NCI-H2081 treated with DMSO at 0.1 percent for 48 hours (cell line): ENCODE results near the gene MAGOHB.
A peak's percentile ranks its signal among the peaks of the same experiment; 100 is the strongest.
"Not testable (repeated sequence)": the region's sequence is repeated elsewhere in the genome, so short reads cannot be mapped to it uniquely, and the experiment has no call there.

ENCODE experiments used
- DNase-seq: peaks from one replicate; lab custom pipeline; 2025; lab: John Stamatoyannopoulos, UW

Gene MAGOHB

DNA sequence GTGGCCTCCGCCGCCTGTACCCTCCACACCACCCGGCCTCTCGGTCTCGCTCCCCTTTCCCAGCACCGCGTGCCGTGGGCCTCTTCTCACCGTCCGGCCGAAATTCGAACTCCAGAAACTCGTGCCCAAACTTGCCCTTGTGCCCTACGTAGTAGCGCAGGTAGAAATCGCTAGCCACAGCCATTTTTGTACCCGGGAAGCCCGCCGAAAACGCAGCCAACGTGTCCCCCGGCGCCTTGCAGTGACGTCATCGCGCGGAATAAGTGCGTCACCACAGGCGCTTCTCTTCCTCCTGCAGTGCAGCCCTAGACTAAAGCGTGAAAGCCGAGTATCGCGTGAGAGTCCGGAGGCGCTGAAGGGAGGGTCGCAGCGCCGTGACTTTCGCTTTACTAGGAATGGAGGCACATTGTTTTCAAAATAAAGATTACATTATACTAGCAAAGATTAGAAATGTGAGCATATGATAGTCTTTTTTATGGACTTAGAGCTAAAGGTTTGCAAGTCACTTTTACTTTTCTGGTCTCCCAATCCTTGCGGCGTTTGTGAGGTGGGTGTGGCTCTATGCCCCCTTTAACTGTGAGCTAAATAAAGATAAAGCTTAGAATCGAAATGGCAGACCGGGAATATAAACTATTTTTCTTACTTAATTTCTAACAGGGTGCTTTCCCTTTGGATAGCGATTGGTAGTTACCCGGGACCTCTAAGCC, at the start of gene MAGOHB:
TSS of gene MAGOHB (minus strand) at position 261 of the 707 bp plus-strand sequence. CDS start at position 184, 77 bp downstream.
- DNase-seq = peak; percentile 77

DNA sequence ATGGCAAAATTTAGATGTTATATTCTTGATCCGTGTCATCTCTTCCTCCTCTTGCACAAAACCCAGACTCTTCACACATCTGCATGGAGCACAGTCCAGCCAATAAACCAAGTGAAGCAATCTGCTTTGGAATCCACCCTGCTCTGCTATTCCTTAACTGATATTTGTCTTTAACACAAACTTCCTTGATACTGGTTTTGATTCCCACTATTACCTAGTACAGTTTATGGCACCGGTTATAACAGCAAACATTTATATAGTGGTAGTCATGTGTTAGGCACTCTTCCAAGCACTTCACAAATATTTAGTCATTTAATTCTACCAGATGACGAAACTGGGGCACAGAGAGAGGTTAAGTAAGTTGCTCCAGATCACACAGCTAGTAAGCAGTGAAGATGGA, 47.9 kb upstream of the MAGOHB start:
- DNase-seq = no peak

DNA sequence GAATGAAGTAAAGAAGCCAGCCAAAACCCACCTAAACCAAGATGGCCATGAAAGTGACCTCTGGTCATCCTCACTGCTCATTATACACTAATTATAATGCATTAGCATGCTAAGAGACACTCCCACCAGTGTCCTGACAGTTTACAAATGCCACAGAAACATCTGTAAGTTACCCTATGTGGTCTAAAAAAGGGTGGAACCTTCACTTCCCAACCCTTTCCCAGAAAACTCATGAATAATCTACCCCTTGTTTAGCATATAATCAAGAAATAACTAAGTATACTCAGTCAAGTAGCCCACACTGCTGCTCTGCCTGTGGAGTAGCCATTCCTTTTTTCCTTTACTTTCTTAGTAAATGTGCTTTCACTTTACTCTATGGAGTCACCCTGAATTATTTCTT, 40.6 kb upstream of the MAGOHB start:
- DNase-seq = no peak

DNA sequence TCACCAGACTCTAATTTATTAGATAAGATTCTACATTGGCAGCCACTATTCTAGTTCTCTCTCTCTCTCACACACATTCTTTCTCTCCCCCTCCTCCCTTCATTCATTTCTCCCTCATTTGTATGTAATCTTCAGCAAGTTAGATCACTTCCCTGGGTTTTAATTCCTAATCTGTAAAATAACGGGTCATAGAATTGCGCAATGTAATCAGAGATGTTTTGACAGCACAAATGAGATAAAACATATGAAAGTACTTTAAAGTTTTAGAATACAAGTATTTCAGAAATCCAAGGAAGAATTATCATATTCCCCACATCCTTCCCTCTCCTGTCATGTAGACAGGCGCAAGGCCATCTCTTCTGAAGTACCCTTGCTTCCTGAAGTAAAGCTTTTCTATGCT, 38.8 kb upstream of the MAGOHB start:
- DNase-seq = no peak

DNA sequence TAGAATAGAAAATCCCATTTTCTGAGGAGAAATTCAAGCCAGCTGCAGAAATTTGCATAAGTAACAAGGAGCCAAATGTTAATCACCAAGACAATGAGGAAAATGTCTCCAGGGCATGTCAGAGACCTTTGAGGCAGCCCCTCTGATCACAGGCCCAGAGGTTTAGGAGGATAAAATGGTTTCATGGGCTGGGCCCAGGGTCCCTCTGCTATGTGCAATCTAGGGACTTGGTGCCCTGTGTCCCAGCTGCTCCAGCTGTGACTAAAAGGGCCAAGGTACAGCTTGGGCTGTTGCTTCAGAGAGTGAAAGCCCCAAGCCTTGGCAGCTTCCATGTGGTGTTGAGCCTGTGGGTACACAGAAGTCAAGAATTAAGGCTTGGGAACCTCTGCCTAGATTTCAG, 33.2 kb upstream of the MAGOHB start:
- DNase-seq = not testable (repeated sequence)

DNA sequence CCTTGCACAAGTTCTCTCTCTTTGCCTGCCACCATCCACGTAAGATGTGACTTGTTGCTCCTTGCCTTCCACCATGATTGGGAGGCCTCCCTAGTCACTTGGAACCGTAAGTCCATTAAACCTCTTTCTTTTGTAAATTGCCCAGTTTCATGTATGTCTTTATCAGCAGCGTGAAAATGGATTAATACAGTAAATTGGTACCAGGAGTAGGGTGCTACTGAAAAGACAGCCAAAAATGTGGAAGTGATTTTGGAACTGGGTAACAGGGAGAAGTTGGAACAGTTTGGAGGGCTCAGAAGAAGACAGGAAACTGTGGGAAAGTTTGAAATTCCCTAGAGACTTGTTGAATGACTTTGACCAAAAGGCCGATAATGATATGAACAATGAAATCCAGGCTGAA, 32.5 kb upstream of the MAGOHB start:
- DNase-seq = no peak

DNA sequence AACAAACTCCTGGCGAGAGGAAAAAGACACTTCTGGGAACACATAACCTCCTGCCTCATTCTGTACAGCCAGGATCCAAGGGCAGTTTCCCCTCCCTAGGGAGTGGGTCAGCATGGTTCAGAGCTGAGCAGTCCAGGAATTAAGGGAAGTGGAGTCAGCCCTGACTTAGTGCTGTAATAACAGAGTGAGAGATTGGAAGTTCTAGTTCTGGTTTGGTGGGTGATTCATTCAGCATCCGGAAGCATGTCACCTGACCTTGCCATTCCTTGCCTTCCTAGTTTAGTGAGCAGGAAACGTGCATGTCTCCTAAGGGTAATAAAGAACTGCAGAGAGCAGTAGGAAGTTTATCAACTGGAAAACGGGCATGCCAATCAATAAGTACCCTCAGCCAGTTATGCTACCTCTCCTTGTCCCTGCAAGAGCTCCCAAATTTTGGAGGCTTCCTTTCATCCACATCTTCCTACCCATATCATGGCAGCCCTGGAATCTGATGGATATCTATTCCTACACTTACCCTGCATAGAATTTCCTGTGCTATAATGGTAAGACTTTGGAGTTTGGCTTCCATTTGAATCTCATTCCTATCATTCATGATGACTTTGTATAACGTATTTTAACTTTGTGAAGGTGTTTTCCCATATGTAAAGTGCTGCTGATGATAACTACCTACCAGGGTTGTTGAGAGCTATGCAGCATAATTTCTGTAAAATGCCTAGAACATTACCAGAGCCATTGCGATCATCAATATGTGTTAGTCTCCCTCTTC, 28.5 kb upstream of the MAGOHB start:
- no peak for DNase-seq

DNA sequence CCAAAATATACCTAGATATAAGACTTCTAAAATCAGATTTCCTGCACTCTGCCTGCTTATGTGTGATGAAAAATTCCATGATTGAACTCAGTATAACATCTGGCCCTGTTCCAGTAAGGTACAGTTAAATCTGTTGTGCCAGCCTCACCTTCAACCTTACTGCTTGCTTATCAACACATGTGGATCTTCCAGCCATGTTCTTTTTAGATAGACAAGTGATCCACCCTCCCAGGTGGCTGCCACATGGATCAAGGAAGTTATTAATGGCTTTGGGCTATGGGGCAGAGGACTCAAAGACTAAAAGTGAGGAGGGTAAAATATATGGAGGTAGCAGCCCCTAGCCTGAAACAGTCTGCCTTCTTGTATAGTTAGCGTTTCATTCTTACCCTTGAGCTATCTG, 25.3 kb upstream of the MAGOHB start:
- DNase-seq = no peak

DNA sequence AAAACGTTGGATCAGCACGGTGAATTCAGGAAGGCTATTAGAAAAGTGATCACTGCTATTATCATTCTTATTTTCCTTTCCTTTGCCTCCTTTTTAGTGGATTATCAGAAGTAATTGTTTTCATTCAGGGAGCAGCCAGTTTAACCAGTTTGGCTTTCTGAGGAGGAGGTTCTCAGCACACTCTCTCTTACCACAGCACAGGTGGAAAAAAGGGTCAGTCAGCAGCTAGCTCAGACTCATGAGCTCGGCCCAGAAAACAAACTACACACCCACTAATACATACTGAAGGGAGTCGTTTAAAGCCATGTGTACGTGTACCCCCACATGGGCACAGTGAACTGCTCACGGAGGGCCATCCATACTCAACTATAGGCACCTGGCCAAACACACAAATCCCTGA, 23.2 kb upstream of the MAGOHB start:
- no peak for DNase-seq

DNA sequence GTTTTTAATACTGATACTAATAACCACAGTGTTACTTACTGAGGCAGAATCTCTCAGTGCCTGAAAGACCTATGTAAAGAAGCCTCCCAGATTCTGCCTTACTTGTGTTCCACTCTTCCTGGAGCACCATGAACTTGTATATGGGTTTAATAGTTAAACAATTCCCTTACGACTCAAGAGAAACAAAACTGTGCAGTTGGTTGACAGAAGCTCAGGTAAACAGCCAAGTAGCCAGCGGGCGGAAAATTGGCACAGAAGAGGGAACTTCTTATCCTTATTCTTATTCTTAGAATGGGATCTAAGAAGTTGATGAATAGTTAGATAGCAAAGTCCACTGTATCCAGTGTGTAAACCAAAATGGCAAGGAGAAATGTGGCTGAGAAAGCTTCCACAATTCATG, 22.7 kb upstream of the MAGOHB start:
- DNase-seq = no peak

DNA sequence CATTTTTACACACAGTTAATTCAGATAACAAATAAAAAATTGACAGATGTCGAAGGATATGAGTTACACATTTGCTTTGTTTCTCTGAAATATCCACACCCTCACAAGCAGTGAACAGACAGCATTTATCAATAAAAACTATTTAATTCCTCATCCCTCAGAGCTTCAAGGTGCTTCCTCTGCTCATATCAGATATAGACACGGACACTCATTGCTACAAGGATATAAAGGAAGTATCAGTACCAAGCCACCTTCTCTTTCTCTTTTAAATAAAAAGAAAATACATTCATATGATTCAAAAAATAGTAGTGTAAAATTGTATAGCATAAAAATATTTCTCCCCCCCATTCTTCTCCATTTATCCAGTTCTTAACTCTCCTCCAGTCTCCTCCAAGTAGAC, 21.9 kb upstream of the MAGOHB start:
- DNase-seq = no peak

DNA sequence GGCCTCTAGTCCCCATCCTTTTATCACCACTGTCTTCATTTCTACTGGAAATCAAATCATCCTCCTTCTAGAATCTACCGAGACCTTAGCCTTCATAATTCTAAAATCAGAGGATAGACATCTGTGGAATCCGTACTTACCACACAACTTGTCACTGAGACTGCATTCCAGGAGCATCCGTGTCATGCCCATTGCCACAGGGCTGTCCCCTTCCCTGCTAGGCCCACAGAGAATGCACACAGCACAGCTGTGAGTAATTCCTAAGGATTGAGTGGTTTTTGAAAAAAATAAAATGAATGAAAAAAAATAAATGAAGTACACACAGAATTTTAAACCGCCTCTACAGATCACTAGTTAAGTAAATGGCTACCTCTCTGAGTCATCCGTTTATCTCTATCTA, 21.0 kb upstream of the MAGOHB start:
- DNase-seq = no peak

DNA sequence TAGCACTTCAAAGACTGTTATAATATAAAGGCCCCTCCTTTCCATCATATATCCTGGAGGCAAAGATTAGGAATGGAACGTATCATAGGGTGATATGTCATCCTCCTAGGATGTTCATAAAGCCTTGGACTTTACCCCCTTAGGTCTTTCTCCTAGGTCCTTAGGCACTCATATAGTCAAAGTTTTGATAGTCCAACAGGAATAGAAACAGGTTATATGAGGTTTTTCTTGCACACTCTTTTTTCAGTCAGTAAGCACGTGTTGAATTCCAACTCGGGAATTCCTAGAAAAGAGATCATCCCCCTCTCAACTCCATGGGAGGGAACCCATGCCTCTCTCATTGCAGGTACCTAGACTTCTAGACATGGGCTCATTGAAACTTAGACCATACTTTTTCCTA, 20.1 kb upstream of the MAGOHB start:
- no peak for DNase-seq

DNA sequence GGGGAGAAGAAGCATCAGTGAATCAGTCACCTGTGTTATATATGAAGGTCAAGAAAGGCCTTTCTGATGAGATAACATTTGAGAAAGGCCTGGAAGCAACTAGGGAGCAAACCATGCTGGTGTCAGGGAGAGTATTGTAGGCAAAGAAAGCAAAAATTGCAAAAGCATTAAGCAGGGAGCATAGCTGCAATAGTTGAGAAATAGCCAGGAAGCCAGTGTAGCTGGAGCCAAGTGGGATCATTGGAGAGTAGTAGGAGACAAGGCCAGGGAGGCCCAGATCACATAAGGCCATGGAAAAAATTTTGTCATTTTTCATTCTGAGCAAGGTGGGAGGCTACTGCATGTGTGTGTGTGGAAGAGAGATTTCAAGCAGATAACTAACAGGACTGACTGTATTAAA, 18.8 kb upstream of the MAGOHB start:
- no peak for DNase-seq

DNA sequence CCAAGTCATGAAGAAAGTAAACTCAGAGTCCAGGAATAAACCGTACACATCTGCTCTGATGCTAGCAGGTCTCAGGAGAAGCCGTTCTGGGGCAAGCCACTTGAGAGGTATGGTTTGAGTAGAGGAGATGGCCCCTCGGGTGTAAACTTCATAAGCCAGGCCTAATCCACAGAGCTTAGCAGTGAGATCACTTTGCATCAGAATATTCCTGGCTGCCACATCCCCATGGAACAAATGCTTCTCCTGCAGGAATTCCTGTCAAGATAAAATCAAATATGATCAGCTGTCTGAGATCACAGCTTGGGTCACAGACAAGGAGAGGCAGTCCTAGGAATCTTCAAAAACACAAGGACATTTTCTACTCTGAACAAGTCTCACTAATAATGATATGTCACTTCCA, 11.2 kb upstream of the MAGOHB start:
- DNase-seq = no peak

DNA sequence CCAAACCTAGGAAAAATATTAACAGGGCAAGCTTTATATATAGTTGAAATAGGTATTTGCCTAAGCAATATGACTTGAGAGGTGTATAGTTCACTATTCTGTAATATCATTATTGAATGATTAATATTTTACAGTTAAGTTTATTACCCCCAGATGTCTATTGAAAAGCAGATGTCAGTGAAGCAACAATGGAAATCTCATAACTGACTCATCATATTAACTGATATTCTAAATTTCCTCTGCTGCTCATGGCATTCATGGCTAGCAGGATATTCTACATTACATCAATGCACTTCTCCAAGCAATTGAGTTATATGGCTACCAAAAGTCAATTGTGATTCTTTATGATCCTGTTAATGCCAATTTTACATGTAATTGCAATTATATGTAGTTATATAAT, 9.7 kb upstream of the MAGOHB start:
- DNase-seq = no peak

DNA sequence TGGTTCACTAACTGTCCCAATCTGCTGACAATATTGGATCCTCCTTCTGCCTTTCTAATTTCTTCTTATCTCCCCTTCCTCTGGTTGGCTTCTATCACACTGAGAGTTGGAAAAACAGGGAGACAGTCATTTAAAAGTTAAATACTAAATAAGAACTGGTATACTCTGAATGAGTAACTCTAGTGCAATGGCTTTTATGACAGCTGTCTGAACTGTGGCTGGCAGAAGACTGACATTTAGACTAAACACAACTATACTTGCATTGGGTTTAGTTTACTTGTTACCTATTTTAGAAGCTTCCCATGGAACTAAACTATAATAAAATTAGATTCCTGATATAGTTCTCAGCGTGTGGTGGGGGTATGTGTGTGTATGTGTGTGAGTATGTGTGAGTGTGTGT, 7.9 kb upstream of the MAGOHB start:
- no peak for DNase-seq

DNA sequence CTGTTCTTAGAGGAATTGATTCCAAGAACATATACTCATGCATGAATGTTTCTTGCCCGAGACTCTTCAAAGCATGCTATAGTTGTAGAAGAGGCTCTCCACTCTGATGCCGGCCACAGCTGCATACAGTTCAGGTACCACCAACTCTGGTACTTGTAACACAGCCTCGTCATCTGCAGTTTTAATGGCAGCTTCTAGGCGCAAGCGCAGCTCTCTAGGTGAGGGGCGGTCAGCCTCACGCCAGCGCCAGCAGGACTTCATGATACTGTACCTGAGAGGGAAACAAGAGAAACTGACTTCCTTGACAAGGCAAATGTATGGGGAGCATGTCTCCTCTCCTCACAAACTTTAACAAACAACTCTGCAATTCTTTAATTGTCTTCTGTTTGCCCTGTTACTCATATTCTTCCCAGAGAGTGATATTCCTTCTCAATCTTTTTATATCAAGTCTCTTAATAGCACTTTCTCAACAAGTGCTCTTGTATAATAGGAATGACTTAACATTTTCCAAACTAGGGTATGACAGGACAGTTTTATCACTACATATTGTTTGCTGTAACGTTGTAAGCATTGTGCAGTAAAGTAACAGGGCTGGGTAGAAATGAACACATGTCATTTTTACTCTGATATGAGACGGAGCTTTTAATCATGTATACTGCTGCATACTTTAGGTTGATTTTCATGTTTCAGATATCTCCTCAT, 6.8 kb upstream of the MAGOHB start:
- no peak for DNase-seq

DNA sequence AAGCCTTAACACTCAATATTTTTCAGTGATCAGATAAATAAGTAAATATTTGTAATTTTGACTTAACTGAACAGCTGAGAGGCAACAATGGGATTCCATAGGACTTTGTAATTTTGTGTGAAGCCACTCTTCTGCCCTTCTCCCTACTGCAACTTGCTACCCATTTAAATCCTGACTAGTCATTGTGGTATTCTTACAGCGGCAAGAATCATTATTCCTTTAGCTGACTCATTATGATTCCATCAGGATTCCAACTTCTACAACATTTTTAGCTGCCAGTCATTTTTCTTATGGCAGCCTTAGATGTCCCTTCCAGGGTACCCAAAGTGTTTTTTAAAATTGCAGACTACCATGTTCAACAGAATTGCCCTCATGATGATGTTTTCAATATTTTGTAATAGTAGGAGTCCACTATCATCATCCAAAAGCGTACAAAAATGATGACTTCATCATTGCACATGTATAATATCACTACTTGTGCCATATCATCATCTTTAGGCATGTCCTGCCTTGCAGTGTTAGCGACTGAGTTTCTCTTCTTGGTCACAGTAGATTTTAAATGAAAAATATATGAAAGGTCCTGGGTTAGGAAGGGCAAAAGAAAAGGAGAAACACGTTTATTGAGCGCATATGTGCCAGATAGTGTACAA, 5.1 kb upstream of the MAGOHB start:
- no peak for DNase-seq

DNA sequence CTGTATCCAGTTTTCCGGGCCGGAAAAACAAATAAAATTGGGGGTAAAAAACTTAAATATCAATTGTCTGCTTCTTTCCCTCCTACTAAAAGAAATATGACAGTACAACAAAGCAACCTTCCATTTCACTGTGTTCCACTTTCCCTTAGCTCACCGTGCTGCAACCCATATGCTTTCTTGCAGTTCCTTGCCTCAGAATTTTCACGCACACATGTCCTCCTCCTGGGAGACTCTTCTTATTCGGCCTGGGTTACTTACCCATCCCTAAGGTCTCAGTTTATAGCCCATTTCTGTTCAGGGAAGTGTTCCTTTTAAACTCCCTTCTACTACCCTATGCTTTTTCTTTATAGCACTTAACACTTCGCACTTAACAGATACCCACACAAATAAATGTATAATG, 4.5 kb upstream of the MAGOHB start:
- DNase-seq = no peak

DNA sequence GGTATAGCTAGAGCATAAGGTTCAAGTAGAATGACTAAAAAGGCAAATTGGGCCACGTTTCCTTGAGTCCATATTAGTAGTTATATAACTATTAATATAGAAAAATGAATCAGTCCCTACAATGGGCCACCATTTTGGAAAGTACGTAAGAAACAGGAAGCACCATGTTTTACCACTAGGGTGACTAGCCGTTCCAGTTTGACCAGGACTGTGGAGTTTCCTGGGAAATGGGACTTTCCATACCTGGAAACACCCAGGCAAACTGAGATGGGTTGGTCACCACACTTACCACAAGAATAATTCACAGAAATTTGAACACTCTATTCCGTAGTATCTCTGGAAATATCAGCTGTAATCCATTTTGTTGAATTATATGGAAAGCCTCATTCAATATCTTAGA, 2.1 kb upstream of the MAGOHB start:
- DNase-seq = no peak

DNA sequence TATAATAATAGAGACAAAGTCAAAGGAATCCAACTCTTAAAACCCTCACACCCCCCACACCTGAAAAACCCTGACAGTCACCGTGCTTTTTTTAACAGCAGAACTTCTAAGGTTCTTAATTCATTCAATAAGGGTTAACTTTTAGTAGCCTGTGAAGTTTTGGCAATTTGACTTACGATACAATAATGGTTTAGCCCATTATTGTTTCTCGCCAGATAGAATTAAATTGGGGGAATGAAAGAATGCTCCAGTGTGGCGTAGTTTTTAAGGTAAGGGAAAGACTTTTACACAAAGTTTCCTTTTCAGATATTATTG, 604 bp upstream of the MAGOHB start:
- DNase-seq = no peak

DNA sequence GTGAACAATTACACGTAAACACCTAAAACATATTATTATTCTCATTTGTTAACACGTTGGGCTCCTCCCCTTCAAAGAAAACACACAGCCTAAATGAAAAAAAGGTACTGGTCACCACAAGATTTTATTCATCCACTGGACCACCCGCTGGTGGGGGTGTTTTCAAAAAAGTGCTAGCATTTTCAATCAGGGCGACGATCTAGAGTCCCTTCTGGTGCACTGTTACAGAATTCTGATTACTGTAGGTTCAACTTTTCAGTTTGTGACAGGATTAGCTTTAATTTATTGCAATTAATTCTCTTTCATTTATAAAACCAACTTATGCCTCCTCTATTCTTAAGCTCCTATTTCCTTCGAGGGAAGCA, 443 bp downstream of the MAGOHB start:
- no peak for DNase-seq
